ENCODE measurements around the gene NTSR1. TPM values are rescaled to one million over a fixed set of nuclear protein-coding genes. Genes with fewer than 3 reads are reported as not detected.
A peak's percentile ranks its signal among the peaks of the same experiment; 100 is the strongest.

The NTSR1 gene
- total and polyA plus RNA-seq, 2 of the 8 experiments (the other 6 are each of a cell fraction or from before 2014, with no cell fraction given), result 0.53 to 0.89 TPM

DNA sequence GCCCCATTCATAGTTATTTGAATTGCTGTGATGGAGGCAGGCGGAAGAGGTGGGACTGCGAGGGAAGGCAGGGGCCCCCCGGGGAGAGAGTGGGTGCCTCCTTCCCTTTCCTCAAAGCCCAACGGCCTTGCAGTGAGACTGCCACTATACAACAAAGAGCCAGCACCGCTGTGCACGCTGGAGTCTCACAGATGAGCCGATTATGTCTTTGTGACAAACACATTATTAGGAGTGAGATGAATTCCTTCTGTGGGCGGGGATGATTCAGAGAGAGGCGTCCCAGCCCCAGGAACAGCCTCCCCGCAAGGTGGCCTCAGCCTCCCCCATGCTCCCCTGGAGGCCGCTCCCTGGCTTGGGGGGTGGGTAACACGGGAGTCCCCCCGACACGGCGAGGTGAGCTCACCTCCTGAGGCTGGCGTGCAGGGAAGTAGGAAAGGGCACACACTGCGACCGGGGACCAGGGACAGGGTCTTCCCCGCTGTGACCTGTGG lies 26.7 kb downstream of the NTSR1 start:
- no peak overlapping the region for H3K4me3 ChIP-seq (ENCODE audit: extremely low read depth in 1 of 4, insufficient read depth in 2 of 4, low read depth in 3 of 4, low read length in 4 of 4)
- H4K20me1 ChIP-seq (replicated peaks in 1 of 2; ENCODE audit: control insufficient read depth in 1 of 2, insufficient read depth in 2 of 2, low read length in 2 of 2), result no peaks in the 10 kb centered on the region
- no peaks in the 10 kb centered on the region for H3K79me1 ChIP-seq (ENCODE audit: low read depth, low read length)
- 0 out of 7 replicates have a peak, but pooled peaks cover 0 to 3% (median 0%) of the 10 kb centered on the region in 4 experiments for H3K27me3 ChIP-seq (replicated peaks in 1 of 4; ENCODE audit: control insufficient read depth in 3 of 4, extremely low read depth in 1 of 4, insufficient read depth in 3 of 4, low read length in 3 of 4)
- H2BK20ac ChIP-seq (ENCODE audit: low read length), result no peak overlapping the region
- H3K4me1 ChIP-seq (replicated peaks in 1 of 4; ENCODE audit: control insufficient read depth in 3 of 4, insufficient read depth in 4 of 4, low read length in 3 of 4), result peaks cover 0 to 2% (median under 1%) of the 10 kb centered on the region in 4 experiments; a peak in 1 of 7 replicates
- H4K8ac ChIP-seq (ENCODE audit: extremely low read depth, insufficient read depth, low read length), result no peak overlapping the region
- 85% methylated on average over 19 of the region's 19 CpGs; no CpG with 5 or more reads in 1 of the 2 experiments for WGBS, 2 experiments (ENCODE audit: extremely low coverage in 1 of 2, insufficient coverage in 1 of 2, insufficient read length in 1 of 2, insufficient replicate concordance in 2 of 2, low coverage in 1 of 2, low lambda C conversion rate in 2 of 2, missing lambda C conversion rate in 1 of 2)
- no peak overlapping the region for H2BK15ac ChIP-seq (ENCODE audit: low read length)
- no peaks in the 10 kb centered on the region for H3K23me2 ChIP-seq (ENCODE audit: low read depth, low read length)
- no peak overlapping the region for H4K5ac ChIP-seq (ENCODE audit: insufficient read length, low read depth, low read length)
- no peak overlapping the region for H2BK120ac ChIP-seq (replicated peaks; ENCODE audit: low read depth, low read length)
- no peaks in the 10 kb centered on the region for H3K79me2 ChIP-seq (ENCODE audit: control insufficient read depth in 1 of 2, insufficient read depth in 2 of 2, low read length in 2 of 2)
- H3K18ac ChIP-seq (ENCODE audit: extremely low read depth, low read length), result no peak overlapping the region
- H3K4me2 ChIP-seq (ENCODE audit: insufficient read depth in 1 of 2, low read depth in 2 of 2, low read length in 2 of 2), result no peak overlapping the region
- H3K4ac ChIP-seq (replicated peaks; ENCODE audit: insufficient read length, low read depth, low read length), result no peak overlapping the region
- CTCF ChIA-PET (ENCODE audit: partially characterized antibody), result interaction anchor here (1.1 to 3.8 kb wide), 5 partner anchors 12 to 74 kb away, joined by 3 to 13 read pairs (median 10); partner anchors contain the start of gene NTSR1
- POLR2A ChIA-PET (ENCODE audit: partially characterized antibody), result no interaction called here
- no peak for TF ChIP-seq SIX5 (IDR thresholded peaks at IDR 0.05; ENCODE audit: low read depth, low read length)
- no peak for TF ChIP-seq CEBPB (IDR thresholded peaks at IDR 0.05; ENCODE audit: low read depth, low read length)
- TF ChIP-seq, protein P1, sequence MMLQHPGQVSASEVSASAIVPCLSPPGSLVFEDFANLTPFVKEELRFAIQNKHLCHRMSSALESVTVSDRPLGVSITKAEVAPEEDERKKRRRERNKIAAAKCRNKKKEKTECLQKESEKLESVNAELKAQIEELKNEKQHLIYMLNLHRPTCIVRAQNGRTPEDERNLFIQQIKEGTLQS (IDR thresholded peaks at IDR 0.05; ENCODE audit: insufficient read depth, low read depth, low read length), result no peak
- TF ChIP-seq, protein P2, sequence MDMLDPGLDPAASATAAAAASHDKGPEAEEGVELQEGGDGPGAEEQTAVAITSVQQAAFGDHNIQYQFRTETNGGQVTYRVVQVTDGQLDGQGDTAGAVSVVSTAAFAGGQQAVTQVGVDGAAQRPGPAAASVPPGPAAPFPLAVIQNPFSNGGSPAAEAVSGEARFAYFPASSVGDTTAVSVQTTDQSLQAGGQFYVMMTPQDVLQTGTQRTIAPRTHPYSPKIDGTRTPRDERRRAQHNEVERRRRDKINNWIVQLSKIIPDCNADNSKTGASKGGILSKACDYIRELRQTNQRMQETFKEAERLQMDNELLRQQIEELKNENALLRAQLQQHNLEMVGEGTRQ (IDR thresholded peaks at IDR 0.05; ENCODE audit: low read length), result no peak
- TF ChIP-seq NRF1 (IDR thresholded peaks at IDR 0.05; ENCODE audit: low read depth, low read length), result no peak
- no peak for TF ChIP-seq CHD2 (IDR thresholded peaks at IDR 0.05; ENCODE audit: low read length)
- DNase-seq (ENCODE audit: low read depth in 1 of 2, low spot score in 2 of 2) (no peak), FAIRE-seq (no peak)
- H3K56ac ChIP-seq (replicated peaks; ENCODE audit: insufficient read length, low read depth, low read length), result no peak overlapping the region
- no peak overlapping the region for H3K27ac ChIP-seq (ENCODE audit: low read depth, low read length)
- H2AK5ac ChIP-seq (ENCODE audit: low read depth, low read length), result no peak overlapping the region
- no peak overlapping the region for H3K14ac ChIP-seq (ENCODE audit: insufficient read length)
- no peak overlapping the region for H3K23ac ChIP-seq (ENCODE audit: insufficient read length)
- no peak overlapping the region for H3K9ac ChIP-seq (replicated peaks in 1 of 4; ENCODE audit: extremely low read depth in 1 of 4, low read depth in 3 of 4, low read length in 3 of 4)
- no peak overlapping the region for H2AFZ ChIP-seq (ENCODE audit: low read length)
- no peak overlapping the region for H4K91ac ChIP-seq (replicated peaks; ENCODE audit: insufficient read length, low read length)
- peak overlapping the region; percentile 60; the same call in 1 of the 2 replicates for H2BK12ac ChIP-seq (ENCODE audit: low read depth, low read length)
- H2BK5ac ChIP-seq (ENCODE audit: low read depth, low read length), result no peak overlapping the region
- no peaks in the 10 kb centered on the region for H3K9me3 ChIP-seq (ENCODE audit: insufficient read depth in 2 of 2, low read depth in 1 of 2, low read length in 1 of 2)
- H3K36me3 ChIP-seq (ENCODE audit: control insufficient read depth in 2 of 4, insufficient read depth in 4 of 4, low read length in 3 of 4), result no peaks in the 10 kb centered on the region
